Fibroblast of lung (primary cell): ENCODE measurements around the gene INVS.
"Not testable (repeated sequence)": the region's sequence is repeated elsewhere in the genome, so short reads cannot be mapped to it uniquely, and the experiment has no call there.

ENCODE experiments used
- CTCF ChIP-seq, 2 donors: IDR thresholded peaks in 1 of 2; conservative IDR thresholded peaks in 1 of 2; 1 replicate in 1 of 2; 2 replicates in 1 of 2; pipeline ENCODE4 v1.5.1; 2011 to 2012; ENCODE audit warnings: low read length in 2 of 2, control low read depth in 1 of 2, inconsistent platforms in 1 of 2, low read depth in 1 of 2, mild to moderate bottlenecking in 1 of 2
- EZH2 ChIP-seq: IDR thresholded peaks from 2 replicates; pipeline ENCODE4 v1.5.1; 2012; ENCODE audit warnings: low read length, control low read depth, mild to moderate bottlenecking; ENCODE audit errors: missing control alignments

DNA sequence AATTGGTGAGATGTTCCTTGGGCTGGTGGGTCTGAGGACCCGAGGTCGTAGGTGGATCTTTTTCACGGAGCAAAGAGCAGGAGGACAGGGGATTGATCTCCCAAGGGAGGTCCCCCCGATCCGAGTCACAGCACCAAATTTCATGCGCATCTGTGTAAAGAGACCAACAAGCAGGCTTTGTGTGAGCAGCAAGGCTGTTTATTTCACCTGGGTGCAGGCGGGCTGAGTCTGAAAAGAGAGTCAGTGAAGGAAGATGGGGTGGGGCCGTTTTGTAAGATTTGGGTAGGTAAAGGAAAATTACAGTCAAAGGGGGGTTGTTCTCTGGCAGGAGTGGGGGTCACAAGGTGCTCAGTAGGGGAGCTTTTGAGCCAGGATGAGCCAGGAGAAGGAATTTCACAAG is 46.9 kb downstream of the INVS start:
- not testable (repeated sequence) for TF ChIP-seq CTCF (conservative IDR thresholded peaks at IDR 0.05 in 1 of 2, IDR thresholded peaks at IDR 0.05 in 1 of 2; ENCODE audit: low read depth in 1 of 2, low read length in 2 of 2); EZH2
